ENCODE data around the gene UFSP2.

Gene UFSP2

DNA sequence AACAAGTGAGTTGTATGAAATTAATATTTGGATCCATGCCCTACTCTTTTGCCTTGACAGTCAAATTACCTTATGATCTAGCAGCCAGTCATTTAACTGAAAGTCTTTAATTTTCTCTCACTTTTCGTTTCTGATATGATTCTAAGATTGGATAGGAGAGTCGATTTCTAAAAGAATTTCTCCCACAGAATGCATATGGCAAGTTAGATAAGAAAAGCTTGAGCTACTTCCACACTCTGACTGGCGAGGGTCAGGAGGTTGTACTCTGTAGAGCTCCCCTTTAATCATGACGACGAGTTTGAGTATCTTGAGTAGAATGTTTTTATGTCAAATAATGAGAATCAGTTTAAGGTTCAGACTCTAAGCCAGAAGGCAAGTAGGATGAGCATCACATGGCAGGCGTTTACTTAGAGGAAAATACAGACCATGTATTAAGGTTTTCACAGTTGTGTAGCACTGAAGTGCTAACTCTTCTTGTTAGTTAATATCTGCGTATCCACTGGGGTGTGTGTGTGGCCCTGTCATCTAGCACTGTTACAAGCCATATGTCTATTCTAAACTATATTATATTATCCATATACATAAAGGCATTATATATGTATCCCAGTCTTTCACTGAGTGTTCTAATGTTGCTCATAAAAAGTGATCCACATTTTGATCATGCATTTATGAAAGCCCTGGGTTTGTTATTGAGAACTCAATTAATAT, 67.9 kb downstream of the UFSP2 start:
- no peaks in the 10 kb centered on the region; a peak in 1 of 22 replicates for H4K20me1 ChIP-seq
- H3K4me2 ChIP-seq, result no peak overlapping the region
- no peak overlapping the region for H3K4me3 ChIP-seq
- H3K9me3 ChIP-seq (replicated peaks in 1 of 11), result no peaks in the 10 kb centered on the region
- no peak for TF ChIP-seq Cebpa-rat (IDR thresholded peaks at IDR 0.05)
- no peak overlapping the region for H3K9ac ChIP-seq
- no peaks in the 10 kb centered on the region for H3K4me1 ChIP-seq
- no peaks in the 10 kb centered on the region for H3K27me3 ChIP-seq
- peaks cover 68 to 100% (median 89%) of the 10 kb centered on the region in 11 experiments for H3K36me3 ChIP-seq
- no peak overlapping the region for H3K27ac ChIP-seq

DNA sequence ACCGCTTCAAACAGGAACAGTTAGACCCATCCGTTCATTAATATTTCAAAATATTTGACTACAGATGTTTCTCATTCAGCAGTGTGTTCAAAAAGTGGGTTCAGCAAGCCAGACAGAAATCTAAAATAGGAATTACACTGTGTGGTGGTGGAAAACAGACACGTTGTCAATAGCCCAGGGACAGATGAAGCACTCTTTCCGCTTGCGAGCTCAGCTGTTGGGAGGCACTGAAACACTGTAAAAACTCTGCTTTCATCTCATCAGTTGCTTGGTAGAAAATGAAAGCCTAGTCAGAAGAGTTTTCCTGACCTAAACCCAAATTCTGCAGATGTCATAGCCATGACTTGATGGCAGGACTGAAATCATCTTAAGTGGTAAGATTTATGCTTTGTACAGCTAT, 68.6 kb downstream of the UFSP2 start:
- Histone ChIP-seq H3K4me1 (no peaks in the 10 kb centered on the region), H4K20me1 (no peaks in the 10 kb centered on the region; a peak in 1 of 22 replicates), H3K36me3 (peaks cover 68 to 100% (median 90%) of the 10 kb centered on the region in 11 experiments), H3K4me2 (no peak overlapping the region), H3K4me3 (no peak overlapping the region), H3K9ac (no peak overlapping the region), H3K9me3 (replicated peaks in 1 of 11) (no peaks in the 10 kb centered on the region), H3K27me3 (no peaks in the 10 kb centered on the region), H3K27ac (no peak overlapping the region)
- no peak for TF ChIP-seq Cebpa-rat (IDR thresholded peaks at IDR 0.05)

DNA sequence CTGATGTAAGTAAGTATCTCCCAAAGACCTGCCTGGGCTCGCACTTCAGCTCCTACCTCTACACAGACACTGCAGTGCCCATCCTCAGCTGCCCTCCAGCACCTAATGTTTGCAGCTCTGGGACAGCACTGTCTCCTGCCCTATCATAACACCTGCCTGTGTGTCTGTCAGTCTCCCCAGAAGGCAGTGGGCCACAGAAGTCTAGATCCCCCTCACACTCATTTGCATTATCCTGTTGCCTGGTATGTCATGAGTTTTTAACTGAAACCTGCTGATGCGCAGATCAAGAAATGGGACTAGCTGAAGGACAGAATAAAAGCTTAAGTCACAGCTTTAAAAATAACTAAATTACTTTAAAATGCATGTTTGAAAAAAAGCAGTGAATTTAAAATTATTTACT, 73.0 kb downstream of the UFSP2 start:
- Histone ChIP-seq H3K9me3 (replicated peaks in 1 of 11) (0 out of 22 replicates have a peak, but pooled peaks cover 0 to 6% (median 0%) of the 10 kb centered on the region in 11 experiments), H3K9ac (no peak overlapping the region), H4K20me1 (peaks cover 0 to 3% (median 0%) of the 10 kb centered on the region in 11 experiments; a peak in 1 of 22 replicates), H3K4me1 (no peaks in the 10 kb centered on the region), H3K27ac (no peak overlapping the region), H3K4me3 (no peak overlapping the region), H3K27me3 (no peaks in the 10 kb centered on the region), H3K4me2 (no peak overlapping the region), H3K36me3 (peaks cover 84 to 100% (median 96%) of the 10 kb centered on the region in 11 experiments)
- TF ChIP-seq Cebpa-rat (IDR thresholded peaks at IDR 0.05), result no peak

DNA sequence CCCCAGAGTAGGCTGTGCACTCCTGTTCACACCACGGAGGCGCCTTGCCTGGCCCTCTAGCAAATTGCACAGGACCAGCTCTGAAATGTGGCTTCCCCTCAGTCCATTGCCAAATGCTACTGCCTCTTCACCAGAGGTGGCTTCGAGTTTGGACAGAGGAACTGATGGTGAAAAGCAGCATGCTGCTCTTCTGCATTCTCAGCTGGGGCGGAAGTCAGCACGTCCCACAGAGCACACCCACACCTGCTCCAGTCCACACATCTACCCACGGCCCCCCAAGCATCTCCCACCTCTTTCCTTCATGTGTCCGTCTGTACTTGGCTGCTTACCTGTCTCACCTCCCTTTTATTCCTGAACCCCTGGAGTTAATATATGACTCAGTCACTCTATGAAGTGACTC, 73.6 kb downstream of the UFSP2 start:
- H3K27me3 ChIP-seq, result no peaks in the 10 kb centered on the region
- peaks cover 0 to 3% (median 0%) of the 10 kb centered on the region in 11 experiments; a peak in 1 of 22 replicates for H4K20me1 ChIP-seq
- H3K9me3 ChIP-seq (replicated peaks in 1 of 11), result 0 out of 22 replicates have a peak, but pooled peaks cover 0 to 6% (median 0%) of the 10 kb centered on the region in 11 experiments
- no peak overlapping the region for H3K4me3 ChIP-seq
- no peak for TF ChIP-seq Cebpa-rat (IDR thresholded peaks at IDR 0.05)
- no peak overlapping the region for H3K4me2 ChIP-seq
- peaks cover 84 to 100% (median 96%) of the 10 kb centered on the region in 11 experiments for H3K36me3 ChIP-seq
- no peaks in the 10 kb centered on the region for H3K4me1 ChIP-seq
- no peak overlapping the region for H3K9ac ChIP-seq
- no peak overlapping the region for H3K27ac ChIP-seq

DNA sequence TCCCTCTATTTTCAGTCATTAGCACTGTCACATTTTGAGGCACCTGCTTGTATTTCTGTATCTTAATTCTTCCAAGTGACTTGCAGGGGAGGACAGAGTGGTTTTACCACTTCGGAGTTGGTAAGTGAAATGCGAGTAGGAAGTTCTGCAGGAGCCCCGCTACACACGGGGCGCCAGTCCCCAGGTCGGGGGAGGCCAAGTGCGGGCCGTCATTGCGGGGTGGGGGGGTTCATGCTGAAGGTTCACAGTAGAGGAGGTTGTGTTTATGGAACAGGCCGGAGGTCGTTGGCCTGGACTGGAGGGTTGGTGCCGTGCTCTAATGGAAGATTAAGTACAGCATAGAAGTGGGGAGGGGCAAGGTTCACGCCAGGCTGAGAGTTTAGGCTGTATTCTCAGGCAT, 74.1 kb downstream of the UFSP2 start:
- Histone ChIP-seq H3K4me2 (no peak overlapping the region), H3K9ac (no peak overlapping the region), H3K27me3 (no peaks in the 10 kb centered on the region), H4K20me1 (peaks cover 0 to 3% (median 0%) of the 10 kb centered on the region in 11 experiments; a peak in 1 of 22 replicates), H3K9me3 (replicated peaks in 1 of 11) (0 out of 22 replicates have a peak, but pooled peaks cover 0 to 6% (median 0%) of the 10 kb centered on the region in 11 experiments), H3K4me1 (no peaks in the 10 kb centered on the region), H3K36me3 (peaks cover 85 to 100% (median 96%) of the 10 kb centered on the region in 11 experiments), H3K4me3 (no peak overlapping the region), H3K27ac (no peak overlapping the region)
- no peak for TF ChIP-seq Cebpa-rat (IDR thresholded peaks at IDR 0.05)

Data from BLaER1 treated with 17β-estradiol and CSF1 and Interleukin-3, amounts not matched to agents 10 nM and 100 nM (cell line).